Measurements from ENCODE around the gene NOP10.
A peak's percentile ranks its signal among the peaks of the same experiment; 100 is the strongest.

Gene NOP10

DNA sequence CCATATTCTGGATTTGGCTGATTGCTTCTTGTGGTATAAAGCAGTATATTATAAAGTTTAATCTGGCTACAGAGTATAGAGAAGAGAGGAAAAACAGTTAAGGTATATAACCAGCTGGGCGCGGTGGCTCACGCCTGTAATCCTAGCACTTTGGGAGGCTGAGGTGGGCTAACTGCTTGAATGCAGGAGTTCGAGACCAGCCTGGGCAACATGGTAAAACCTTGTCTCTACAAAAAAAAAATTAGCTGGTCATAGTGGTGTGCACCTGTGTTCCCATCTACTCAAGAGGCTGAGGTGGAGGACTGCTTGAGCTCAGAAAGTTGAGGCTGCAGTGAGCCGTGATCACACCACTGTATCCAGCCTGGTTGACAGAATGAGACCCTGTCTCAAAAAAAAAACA lies 12.7 kb downstream of the NOP10 start:
- DNase-seq (ENCODE audit: low spot score): no peak

- DNase-seq (ENCODE audit: low spot score): no peak
Measured at GRCh38 chr15:34329006-34329405, 13.9 kb downstream of the NOP10 start.

- no peak for DNase-seq (ENCODE audit: low spot score)
Measured at GRCh38 chr15:34327906-34328305, 15.0 kb downstream of the NOP10 start.

- no peak for DNase-seq (ENCODE audit: low spot score)
Measured at GRCh38 chr15:34325368-34325767, 17.6 kb downstream of the NOP10 start.

DNA sequence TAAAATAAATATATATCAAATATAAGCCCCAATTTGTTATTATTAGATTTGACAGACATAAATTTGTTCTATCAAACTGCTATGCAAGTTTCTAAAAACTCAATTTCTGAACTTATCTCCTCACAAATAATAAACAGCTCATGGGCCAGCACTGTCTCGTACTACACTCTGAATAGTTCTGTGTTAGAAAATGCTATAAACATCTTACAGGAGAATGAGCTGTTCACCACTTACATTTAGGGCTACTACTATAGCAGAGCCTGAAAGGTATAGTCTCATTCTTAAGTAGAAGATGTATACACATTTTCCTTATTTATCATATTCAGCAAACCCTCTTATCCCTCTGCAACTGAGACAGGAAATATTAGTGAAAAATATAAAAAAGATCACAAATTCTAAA lies 18.0 kb downstream of the NOP10 start:
- DNase-seq (ENCODE audit: low spot score): no peak

DNA sequence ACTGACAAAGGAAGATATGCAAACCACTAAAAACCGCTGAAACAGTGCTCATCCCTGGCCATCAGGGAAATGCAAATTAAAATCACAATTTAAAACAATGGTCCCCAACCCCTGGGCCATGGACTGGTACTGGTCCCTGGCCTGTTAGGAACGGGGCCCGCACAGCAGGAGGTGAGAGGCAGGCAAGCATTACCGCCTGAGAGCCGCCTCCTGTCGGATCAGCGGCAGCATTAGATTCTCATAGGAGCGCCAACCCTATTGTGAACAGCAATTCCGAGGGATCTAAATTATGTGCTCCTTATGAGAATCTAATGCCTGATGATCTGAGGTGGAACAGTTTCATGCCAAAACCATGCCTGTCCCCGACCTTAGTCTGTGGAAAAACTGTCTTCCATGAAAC lies 19.7 kb downstream of the NOP10 start:
- DNase-seq (ENCODE audit: low spot score): no peak

- DNase-seq (ENCODE audit: low spot score): peak; percentile 81
Measured at GRCh38 chr15:34318277-34319079, 24.5 kb downstream of the NOP10 start.

DNA sequence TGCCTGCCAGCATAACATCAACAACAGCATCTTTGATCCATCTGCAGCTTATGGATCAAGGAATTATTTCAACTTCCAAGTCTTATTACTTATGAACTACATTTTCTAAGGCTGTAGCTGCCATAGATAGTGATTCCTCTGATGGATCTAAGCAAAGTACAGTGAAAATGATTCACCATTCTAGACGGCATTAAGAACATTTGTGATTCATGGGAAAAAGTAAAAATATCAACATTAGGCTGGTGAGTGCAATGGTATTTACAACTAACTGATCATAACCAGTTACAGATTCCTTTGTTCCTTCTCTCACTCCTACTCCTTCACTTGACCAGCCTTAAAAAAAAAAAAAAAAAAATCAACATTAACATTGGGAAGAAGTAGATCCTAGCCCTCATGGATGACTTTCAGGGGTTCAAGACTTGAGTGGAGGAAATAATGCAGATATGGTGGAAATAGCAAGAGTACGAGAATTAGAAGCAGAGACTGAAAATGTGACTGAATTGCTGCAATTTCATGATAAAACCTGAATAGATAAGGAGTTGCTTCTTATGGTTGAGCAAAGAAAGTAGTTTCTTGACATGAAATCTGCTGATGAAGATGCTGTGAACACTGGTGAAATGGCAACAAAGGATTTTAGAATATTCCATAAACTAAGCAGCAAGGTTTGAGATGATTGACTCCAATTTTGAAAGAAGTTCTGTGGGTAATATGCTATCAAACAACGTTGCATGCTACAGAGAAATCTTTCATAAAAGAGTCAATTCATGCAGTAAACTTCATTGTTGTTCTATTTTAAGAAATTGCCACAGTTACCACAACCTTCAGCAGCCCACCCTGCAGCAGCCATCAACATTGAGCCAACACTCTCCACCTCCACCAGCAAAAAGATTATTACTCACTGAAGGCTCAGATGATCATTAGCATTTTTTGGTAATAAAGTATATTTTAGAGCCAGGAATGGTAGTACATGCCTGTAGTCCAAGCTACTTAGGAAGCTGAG lies 28.1 kb downstream of the NOP10 start:
- no peak for DNase-seq (ENCODE audit: low spot score)

DNA sequence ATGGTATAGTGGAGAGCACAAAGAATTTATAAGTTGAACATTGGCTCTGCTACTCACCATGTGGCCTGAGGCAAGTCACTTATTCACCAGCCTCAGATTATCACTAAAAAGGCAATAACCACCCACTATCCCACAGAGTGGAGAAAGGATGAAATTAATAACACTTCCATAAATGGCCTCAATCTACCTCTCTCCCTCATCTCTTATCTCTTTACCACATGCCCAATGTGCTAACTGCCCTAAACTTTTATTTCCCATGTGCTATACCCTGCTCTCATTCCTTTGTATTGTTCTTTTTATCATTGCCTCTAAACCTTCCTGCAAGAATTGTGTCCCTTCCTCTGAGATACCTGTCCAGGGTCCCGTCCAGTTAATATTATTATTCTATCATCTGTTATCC lies 31.4 kb downstream of the NOP10 start:
- no peak for DNase-seq (ENCODE audit: low spot score)

- DNase-seq (ENCODE audit: low spot score): peak; percentile 13
Measured at GRCh38 chr15:34304613-34305012, 38.3 kb downstream of the NOP10 start.

- no peak for DNase-seq (ENCODE audit: low spot score)
Measured at GRCh38 chr15:34301058-34301457, 41.9 kb downstream of the NOP10 start.

GRCh38 chr15:34297059-34297458 lies 45.9 kb downstream of the NOP10 start:
- DNase-seq (ENCODE audit: low spot score): no peak

DNA sequence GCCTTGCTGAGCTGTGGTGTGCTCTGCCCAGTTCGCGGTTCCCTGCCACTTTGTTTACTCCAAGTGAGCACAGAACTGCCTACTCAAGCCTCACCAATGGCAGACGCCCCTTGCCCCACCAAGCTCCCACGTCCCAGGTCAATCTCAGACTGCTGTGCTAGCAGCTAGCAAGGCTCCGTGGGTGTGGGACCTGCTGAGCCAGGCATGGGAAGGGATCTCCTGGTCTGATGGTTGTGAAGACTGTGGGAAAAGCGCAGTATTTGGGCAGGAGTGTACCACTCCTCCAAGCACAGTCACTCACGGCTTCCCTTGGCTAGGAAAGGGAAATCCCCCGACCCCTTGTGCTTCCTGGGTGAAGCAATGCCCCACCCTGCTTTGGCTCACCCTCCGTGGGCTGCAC lies 50.3 kb downstream of the NOP10 start:
- no peak for DNase-seq (ENCODE audit: low spot score)

Data from AG20443 (cell line).